GM12873 (cell line): ENCODE measurements around the gene GAB1.

ENCODE experiments used
- TF ChIP-seq, protein P1 (sequence below): IDR thresholded peaks from 2 replicates; pipeline ENCODE4 v1.5.1; 2012; ENCODE audit warnings: low read depth, mild to moderate bottlenecking, moderate library complexity, low read length, control low read depth; ENCODE audit not compliant: insufficient read depth; ENCODE audit errors: missing control alignments

Gene GAB1

GRCh38 chr4:143338313-143338712, 1.6 kb downstream of the GAB1 start:
- TF ChIP-seq, protein P1, sequence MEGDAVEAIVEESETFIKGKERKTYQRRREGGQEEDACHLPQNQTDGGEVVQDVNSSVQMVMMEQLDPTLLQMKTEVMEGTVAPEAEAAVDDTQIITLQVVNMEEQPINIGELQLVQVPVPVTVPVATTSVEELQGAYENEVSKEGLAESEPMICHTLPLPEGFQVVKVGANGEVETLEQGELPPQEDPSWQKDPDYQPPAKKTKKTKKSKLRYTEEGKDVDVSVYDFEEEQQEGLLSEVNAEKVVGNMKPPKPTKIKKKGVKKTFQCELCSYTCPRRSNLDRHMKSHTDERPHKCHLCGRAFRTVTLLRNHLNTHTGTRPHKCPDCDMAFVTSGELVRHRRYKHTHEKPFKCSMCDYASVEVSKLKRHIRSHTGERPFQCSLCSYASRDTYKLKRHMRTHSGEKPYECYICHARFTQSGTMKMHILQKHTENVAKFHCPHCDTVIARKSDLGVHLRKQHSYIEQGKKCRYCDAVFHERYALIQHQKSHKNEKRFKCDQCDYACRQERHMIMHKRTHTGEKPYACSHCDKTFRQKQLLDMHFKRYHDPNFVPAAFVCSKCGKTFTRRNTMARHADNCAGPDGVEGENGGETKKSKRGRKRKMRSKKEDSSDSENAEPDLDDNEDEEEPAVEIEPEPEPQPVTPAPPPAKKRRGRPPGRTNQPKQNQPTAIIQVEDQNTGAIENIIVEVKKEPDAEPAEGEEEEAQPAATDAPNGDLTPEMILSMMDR, result no peak

- TF ChIP-seq, protein P1, result no peak
These were observed 2.8 kb downstream of the GAB1 start for GRCh38 chr4:143339497-143339896.

GRCh38 chr4:143341186-143341755, 4.6 kb downstream of the GAB1 start:
- TF ChIP-seq, protein P1, result no peak

DNA sequence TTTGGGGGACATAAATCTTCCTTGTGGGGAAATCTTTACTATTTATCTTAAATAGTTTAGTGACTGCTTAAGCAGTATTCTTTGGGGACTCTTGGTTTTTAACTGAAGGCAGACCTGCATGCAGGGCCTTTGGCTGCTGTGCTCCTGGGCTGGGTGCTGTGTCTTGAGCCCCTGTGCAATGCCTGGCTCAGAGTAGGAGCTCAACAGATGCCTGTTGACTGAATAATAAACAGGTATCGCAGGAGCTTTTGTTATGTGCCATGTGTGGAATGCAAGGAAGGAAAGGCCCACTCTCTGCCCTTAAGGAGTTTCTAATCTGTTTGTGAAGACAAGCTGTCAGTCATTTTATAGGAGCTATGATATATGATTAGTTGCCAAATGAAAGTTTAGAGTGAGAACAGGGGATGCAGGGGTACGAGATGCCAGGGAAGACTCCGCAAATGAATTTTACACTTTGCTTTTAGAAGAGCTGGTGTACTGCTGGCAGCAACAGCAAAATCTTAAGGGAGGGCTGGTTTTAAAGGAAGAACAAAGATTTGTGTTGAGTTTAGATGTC, 6.7 kb downstream of the GAB1 start:
- TF ChIP-seq, protein P1, result no peak

GRCh38 chr4:143344041-143344440, 7.4 kb downstream of the GAB1 start:
- TF ChIP-seq, protein P1, result no peak

GRCh38 chr4:143344774-143345173, 8.1 kb downstream of the GAB1 start:
- TF ChIP-seq, protein P1, result no peak

DNA sequence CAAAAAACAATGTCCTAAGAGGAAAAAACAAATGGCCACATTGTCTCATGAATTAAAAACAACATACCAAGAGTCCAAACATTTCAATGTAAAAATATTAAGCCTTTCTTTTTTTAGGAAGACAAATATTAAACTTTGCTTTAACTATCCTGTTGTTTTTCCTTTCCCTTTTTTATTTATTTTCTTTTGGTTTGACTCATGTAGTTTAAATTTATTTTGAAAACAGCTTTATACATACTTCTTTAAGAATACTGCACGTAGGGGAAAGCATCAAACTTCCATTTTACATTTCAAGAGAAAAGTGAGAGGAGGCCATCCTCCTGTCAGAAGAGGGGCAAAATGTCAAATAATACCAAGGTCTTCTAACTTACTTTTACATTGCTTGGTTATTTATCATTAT, 8.7 kb downstream of the GAB1 start:
- TF ChIP-seq, protein P1, result no peak
